ENCODE data around the gene DHRS11.

DHRS11 gene

GRCh38 chr17:36616061-36617029, 24.7 kb downstream of the DHRS11 start:
- DNase-seq = no peak

GRCh38 chr17:36617773-36618172, 26.1 kb downstream of the DHRS11 start:
- no peak for DNase-seq

GRCh38 chr17:36623281-36623680, 31.6 kb downstream of the DHRS11 start:
- peak; percentile 20 for DNase-seq

- DNase-seq = no peak
Measured at GRCh38 chr17:36625188-36625587, 33.5 kb downstream of the DHRS11 start.

- DNase-seq = peak; percentile 84
Measured at GRCh38 chr17:36627101-36627500, 35.4 kb downstream of the DHRS11 start.

- DNase-seq = no peak
Measured at GRCh38 chr17:36628576-36628975, 36.9 kb downstream of the DHRS11 start.

GRCh38 chr17:36629252-36629847, 37.7 kb downstream of the DHRS11 start:
- DNase-seq = peak; percentile 61

- DNase-seq = no peak
Measured at GRCh38 chr17:36629970-36630502, 38.4 kb downstream of the DHRS11 start.

GRCh38 chr17:36631022-36631421, 39.3 kb downstream of the DHRS11 start:
- no peak for DNase-seq

GRCh38 chr17:36632916-36633771, 41.5 kb downstream of the DHRS11 start:
- no peak for DNase-seq

- no peak for DNase-seq
Measured at GRCh38 chr17:36640346-36640745, 48.7 kb downstream of the DHRS11 start.

GRCh38 chr17:36640836-36641235, 49.2 kb downstream of the DHRS11 start:
- DNase-seq = no peak

GRCh38 chr17:36641331-36641876, 49.7 kb downstream of the DHRS11 start:
- no peak for DNase-seq

GRCh38 chr17:36641877-36642845, 50.5 kb downstream of the DHRS11 start:
- no peak for DNase-seq

- DNase-seq = no peak
Measured at GRCh38 chr17:36643086-36643685, 51.5 kb downstream of the DHRS11 start.

- no peak for DNase-seq
Measured at GRCh38 chr17:36645422-36645821, 53.7 kb downstream of the DHRS11 start.

GRCh38 chr17:36647636-36648035, 56.0 kb downstream of the DHRS11 start:
- DNase-seq = no peak

GRCh38 chr17:36650096-36650775, 58.6 kb downstream of the DHRS11 start:
- DNase-seq = no peak
